Measurements from ENCODE around the gene DOP1B. TPM values are rescaled to one million over a fixed set of nuclear protein-coding genes. Genes with fewer than 3 reads are reported as not detected.

Gene DOP1B
- total RNA-seq, 1 experiment from 2014 or later, result 15.1 TPM

GRCh38 chr21:36166705-36167104, 10.1 kb downstream of the DOP1B start:
- ChIA-PET POLR2A (ENCODE audit: unreplicated experiment) (no interaction called here), CTCF (no interaction called here)
- no peak overlapping the region for H3K4me3 ChIP-seq
- H3K4me2 ChIP-seq, result no peak overlapping the region
- no peaks in the 10 kb centered on the region for H3K4me1 ChIP-seq (replicated peaks; ENCODE audit: insufficient read depth)
- H2AFZ ChIP-seq, result no peak overlapping the region
- no peaks in the 10 kb centered on the region for H3K36me3 ChIP-seq (ENCODE audit: low read depth)
- intact Hi-C loops (cut with micrococcal nuclease; ENCODE audit: unreplicated experiment), result no loop called here
- TF ChIP-seq EZH2 (IDR thresholded peaks at IDR 0.05; ENCODE audit: low read depth), result no peak
- no peak for TF ChIP-seq CTCF (conservative IDR thresholded peaks at IDR 0.05)
- H3K79me2 ChIP-seq (ENCODE audit: low read depth), result no peaks in the 10 kb centered on the region
- H3K9me2 ChIP-seq (ENCODE audit: insufficient read depth), result no peaks in the 10 kb centered on the region
- H4K20me1 ChIP-seq (ENCODE audit: insufficient read depth), result no peaks in the 10 kb centered on the region
- no peaks in the 10 kb centered on the region for H3K27me3 ChIP-seq (ENCODE audit: insufficient read depth, low read depth)
- no TSS peak for BruUV-seq (replicated peaks)
- H3K9me3 ChIP-seq (ENCODE audit: insufficient read depth, low read depth), result no peaks in the 10 kb centered on the region
- no peaks in the 10 kb centered on the region for H3F3A ChIP-seq (ENCODE audit: insufficient read depth, low read depth)
- no peak for DNase-seq
- no peak overlapping the region for H3K27ac ChIP-seq

GRCh38 chr21:36167541-36167940, 10.9 kb downstream of the DOP1B start:
- no peak overlapping the region for H2AFZ ChIP-seq
- H4K20me1 ChIP-seq (ENCODE audit: insufficient read depth), result no peaks in the 10 kb centered on the region
- no peaks in the 10 kb centered on the region for H3K4me1 ChIP-seq (replicated peaks; ENCODE audit: insufficient read depth)
- H3K4me3 ChIP-seq, result no peak overlapping the region
- no TSS peak for BruUV-seq (replicated peaks)
- CTCF ChIA-PET, result no interaction called here
- H3K9me3 ChIP-seq (ENCODE audit: insufficient read depth, low read depth), result no peaks in the 10 kb centered on the region
- TF ChIP-seq CTCF (conservative IDR thresholded peaks at IDR 0.05) (no peak), EZH2 (IDR thresholded peaks at IDR 0.05; ENCODE audit: low read depth) (no peak)
- no peaks in the 10 kb centered on the region for H3K27me3 ChIP-seq (ENCODE audit: insufficient read depth, low read depth)
- H3K79me2 ChIP-seq (ENCODE audit: low read depth), result no peaks in the 10 kb centered on the region
- DNase-seq, result no peak
- no peaks in the 10 kb centered on the region for H3K9me2 ChIP-seq (ENCODE audit: insufficient read depth)
- no peak overlapping the region for H3K27ac ChIP-seq
- POLR2A ChIA-PET (ENCODE audit: unreplicated experiment), result no interaction called here
- no peaks in the 10 kb centered on the region for H3K36me3 ChIP-seq (ENCODE audit: low read depth)
- no peak overlapping the region for H3K4me2 ChIP-seq
- no peaks in the 10 kb centered on the region for H3F3A ChIP-seq (ENCODE audit: insufficient read depth, low read depth)
- intact Hi-C loops (cut with micrococcal nuclease; ENCODE audit: unreplicated experiment), result no loop called here

GRCh38 chr21:36169470-36170128, 13.0 kb downstream of the DOP1B start:
- TF ChIP-seq CTCF (conservative IDR thresholded peaks at IDR 0.05) (no peak), EZH2 (IDR thresholded peaks at IDR 0.05; ENCODE audit: low read depth) (no peak)
- ChIA-PET POLR2A (ENCODE audit: unreplicated experiment) (no interaction called here), CTCF (no interaction called here)
- H3K9me3 ChIP-seq (ENCODE audit: insufficient read depth, low read depth), result no peaks in the 10 kb centered on the region
- H3K79me2 ChIP-seq (ENCODE audit: low read depth), result no peaks in the 10 kb centered on the region
- H3K27ac ChIP-seq, result no peak overlapping the region
- intact Hi-C loops (cut with micrococcal nuclease; ENCODE audit: unreplicated experiment), result no loop called here
- no peaks in the 10 kb centered on the region for H3K4me1 ChIP-seq (replicated peaks; ENCODE audit: insufficient read depth)
- H3K4me3 ChIP-seq, result no peak overlapping the region
- H2AFZ ChIP-seq, result no peak overlapping the region
- no peaks in the 10 kb centered on the region for H4K20me1 ChIP-seq (ENCODE audit: insufficient read depth)
- H3K36me3 ChIP-seq (ENCODE audit: low read depth), result no peaks in the 10 kb centered on the region
- no peak overlapping the region for H3K4me2 ChIP-seq
- DNase-seq, result no peak
- H3K9me2 ChIP-seq (ENCODE audit: insufficient read depth), result no peaks in the 10 kb centered on the region
- no peaks in the 10 kb centered on the region for H3F3A ChIP-seq (ENCODE audit: insufficient read depth, low read depth)
- BruUV-seq (replicated peaks), result no TSS peak
- H3K27me3 ChIP-seq (ENCODE audit: insufficient read depth, low read depth), result no peaks in the 10 kb centered on the region

Data from PC-9 (cell line).